ENCODE measurements around the gene DDIT4. TPM values are rescaled to one million over a fixed set of nuclear protein-coding genes. Genes with fewer than 3 reads are reported as not detected.
A peak's percentile ranks its signal among the peaks of the same experiment; 100 is the strongest.

DDIT4 gene
- total RNA-seq, 1 donor from 2014 or later = 36.9 TPM

- no peaks in the 10 kb centered on the region for H3K4me1 Mint-ChIP-seq (ENCODE audit: low read depth)
- no peak for TF ChIP-seq CTCF (IDR thresholded peaks at IDR 0.05; ENCODE audit: unreplicated experiment)
- no peak overlapping the region for H3K27ac Mint-ChIP-seq
- no peak for DNase-seq (ENCODE audit: low spot score, unreplicated experiment)
- no peaks in the 10 kb centered on the region for H3K9me3 Mint-ChIP-seq (ENCODE audit: low read depth)
- peaks cover 10% of the 10 kb centered on the region for H3K36me3 Mint-ChIP-seq (ENCODE audit: insufficient read depth)
- H3K27me3 Mint-ChIP-seq = no peaks in the 10 kb centered on the region
- H3K4me3 Mint-ChIP-seq (ENCODE audit: low read depth) = no peak overlapping the region
Observed at GRCh38 chr10:72238392-72239175, 35.1 kb upstream of the DDIT4 start.

- Mint-ChIP-seq H3K27ac (no peak overlapping the region), H3K9me3 (ENCODE audit: low read depth) (no peaks in the 10 kb centered on the region), H3K36me3 (ENCODE audit: insufficient read depth) (peaks cover 9% of the 10 kb centered on the region), H3K27me3 (no peaks in the 10 kb centered on the region), H3K4me1 (ENCODE audit: low read depth) (peaks cover 2% of the 10 kb centered on the region), H3K4me3 (ENCODE audit: low read depth) (no peak overlapping the region)
- no peak for TF ChIP-seq CTCF (IDR thresholded peaks at IDR 0.05; ENCODE audit: unreplicated experiment)
- DNase-seq (ENCODE audit: low spot score, unreplicated experiment) = no peak
Observed at GRCh38 chr10:72239409-72239808, 34.3 kb upstream of the DDIT4 start.

- Mint-ChIP-seq H3K27me3 (no peaks in the 10 kb centered on the region), H3K36me3 (ENCODE audit: insufficient read depth) (peaks cover 6% of the 10 kb centered on the region), H3K9me3 (ENCODE audit: low read depth) (no peaks in the 10 kb centered on the region), H3K27ac (no peak overlapping the region), H3K4me1 (ENCODE audit: low read depth) (peaks cover 6% of the 10 kb centered on the region), H3K4me3 (ENCODE audit: low read depth) (no peak overlapping the region)
- no peak for DNase-seq (ENCODE audit: low spot score, unreplicated experiment)
- TF ChIP-seq CTCF (IDR thresholded peaks at IDR 0.05; ENCODE audit: unreplicated experiment) = no peak
Observed at GRCh38 chr10:72240371-72240770, 33.4 kb upstream of the DDIT4 start.

- no peaks in the 10 kb centered on the region for H3K9me3 Mint-ChIP-seq (ENCODE audit: low read depth)
- H3K36me3 Mint-ChIP-seq (ENCODE audit: insufficient read depth) = peaks cover 2% of the 10 kb centered on the region
- H3K27me3 Mint-ChIP-seq = no peaks in the 10 kb centered on the region
- no peak for TF ChIP-seq CTCF (IDR thresholded peaks at IDR 0.05; ENCODE audit: unreplicated experiment)
- H3K4me1 Mint-ChIP-seq (ENCODE audit: low read depth) = peaks cover 6% of the 10 kb centered on the region
- no peak overlapping the region for H3K4me3 Mint-ChIP-seq (ENCODE audit: low read depth)
- DNase-seq (ENCODE audit: low spot score, unreplicated experiment) = no peak
- no peak overlapping the region for H3K27ac Mint-ChIP-seq
Observed at GRCh38 chr10:72241691-72242252, 32.0 kb upstream of the DDIT4 start.

- no peaks in the 10 kb centered on the region for H3K9me3 Mint-ChIP-seq (ENCODE audit: low read depth)
- peaks cover 6% of the 10 kb centered on the region for H3K4me1 Mint-ChIP-seq (ENCODE audit: low read depth)
- H3K36me3 Mint-ChIP-seq (ENCODE audit: insufficient read depth) = no peaks in the 10 kb centered on the region
- no peak for TF ChIP-seq CTCF (IDR thresholded peaks at IDR 0.05; ENCODE audit: unreplicated experiment)
- H3K27ac Mint-ChIP-seq = peak overlapping the region; percentile 1
- H3K4me3 Mint-ChIP-seq (ENCODE audit: low read depth) = no peak overlapping the region
- DNase-seq (ENCODE audit: low spot score, unreplicated experiment) = no peak
- no peaks in the 10 kb centered on the region for H3K27me3 Mint-ChIP-seq
Observed at GRCh38 chr10:72242675-72243074, 31.0 kb upstream of the DDIT4 start.

All from progenitor cell of endocrine pancreas (in vitro differentiated cells).